ENCODE data around the gene EYA3. TPM values are rescaled to one million over a fixed set of nuclear protein-coding genes. Genes with fewer than 3 reads are reported as not detected.
A peak's percentile ranks its signal among the peaks of the same experiment; 100 is the strongest.

The EYA3 gene
- total and polyA plus RNA-seq, 11 donors = 5.8 to 23.3 (median 17.4) TPM

- ATAC-seq = no peak
- DNase-seq = no peak
- peaks cover 0 to 36% (median 14%) of the 10 kb centered on the region in 12 donors for H3K4me1 ChIP-seq
- no peaks in the 10 kb centered on the region for H3K27me3 ChIP-seq
- TF ChIP-seq CTCF (IDR thresholded peaks at IDR 0.05) (no peak), POLR2A (IDR thresholded peaks at IDR 0.05) (no peak)
- H3K36me3 ChIP-seq = peaks cover 0 to 98% (median 76%) of the 10 kb centered on the region in 9 donors
- WGBS, 4 donors = 91 to 96% (median 93%) methylated on average over 3 of the region's 3 CpGs
- H3K27ac ChIP-seq = no peak overlapping the region
- H3K9me3 ChIP-seq = no peaks in the 10 kb centered on the region
- intact Hi-C loops (cut with DNase I) = no loop called here
- H3K4me3 ChIP-seq = no peak overlapping the region
These were observed 97.4 kb downstream of the EYA3 start for GRCh38 chr1:27990920-27991537.

- Histone ChIP-seq H3K4me1 (peaks cover 0 to 14% (median 2%) of the 10 kb centered on the region in 12 donors), H3K36me3 (peaks cover 0 to 48% (median 30%) of the 10 kb centered on the region in 9 donors), H3K9me3 (no peaks in the 10 kb centered on the region), H3K27me3 (no peaks in the 10 kb centered on the region), H3K27ac (peak overlapping the region in 2 of 12 donors; percentile 3 to 4), H3K4me3 (no peak overlapping the region)
- DNase-seq (no peak), ATAC-seq (no peak)
- 62 to 73% (median 67%) methylated on average over 3 of the region's 3 CpGs for WGBS, 4 donors
- intact Hi-C loops (cut with DNase I) = loop anchor here in 5 of 10 donors (5.0 to 10.0 kb wide), 3 partner anchors 46 to 124 kb away; partner anchors contain the start of gene SMPDL3B (in 1 of the 5)
- TF ChIP-seq POLR2A (IDR thresholded peaks at IDR 0.05) (no peak), CTCF (IDR thresholded peaks at IDR 0.05) (no peak)
These were observed 107.3 kb downstream of the EYA3 start for GRCh38 chr1:27981145-27981544.

- ATAC-seq = peak in 1 of 4 donors; percentile 72
- no peaks in the 10 kb centered on the region for H3K9me3 ChIP-seq
These were observed 108.1 kb downstream of the EYA3 start for GRCh38 chr1:27980216-27980845.

More at GRCh38 chr1:27980216-27980845, 108.1 kb downstream of the EYA3 start:
- intact Hi-C loops (cut with DNase I) = loop anchor here in 5 of 10 donors (5.0 to 10.0 kb wide), 3 partner anchors 46 to 123 kb away; partner anchors contain the start of gene SMPDL3B (in 1 of the 5)
- TF ChIP-seq POLR2A (IDR thresholded peaks at IDR 0.05) (no peak), CTCF (IDR thresholded peaks at IDR 0.05) (no peak)
- H3K4me3 ChIP-seq = no peak overlapping the region
- DNase-seq = no peak
- peaks cover 0 to 47% (median 28%) of the 10 kb centered on the region in 9 donors for H3K36me3 ChIP-seq
- 50 to 73% (median 61%) methylated on average over 1 of the region's 1 CpG for WGBS, 4 donors
- H3K27me3 ChIP-seq = no peaks in the 10 kb centered on the region
- peak overlapping the region in 5 of 12 donors; percentile 3 to 53 (median 22) for H3K27ac ChIP-seq
- H3K4me1 ChIP-seq = peaks cover 0 to 14% (median 2%) of the 10 kb centered on the region in 12 donors
